GM18858 (cell line): ENCODE data around the gene TNNC1.

Source experiments
- ATAC-seq: cut with Tn5 transposase; IDR thresholded peaks from one replicate; pipeline ENCODE4 v1.9.1; 2021; ENCODE audit not compliant: unreplicated experiment

Gene TNNC1

DNA sequence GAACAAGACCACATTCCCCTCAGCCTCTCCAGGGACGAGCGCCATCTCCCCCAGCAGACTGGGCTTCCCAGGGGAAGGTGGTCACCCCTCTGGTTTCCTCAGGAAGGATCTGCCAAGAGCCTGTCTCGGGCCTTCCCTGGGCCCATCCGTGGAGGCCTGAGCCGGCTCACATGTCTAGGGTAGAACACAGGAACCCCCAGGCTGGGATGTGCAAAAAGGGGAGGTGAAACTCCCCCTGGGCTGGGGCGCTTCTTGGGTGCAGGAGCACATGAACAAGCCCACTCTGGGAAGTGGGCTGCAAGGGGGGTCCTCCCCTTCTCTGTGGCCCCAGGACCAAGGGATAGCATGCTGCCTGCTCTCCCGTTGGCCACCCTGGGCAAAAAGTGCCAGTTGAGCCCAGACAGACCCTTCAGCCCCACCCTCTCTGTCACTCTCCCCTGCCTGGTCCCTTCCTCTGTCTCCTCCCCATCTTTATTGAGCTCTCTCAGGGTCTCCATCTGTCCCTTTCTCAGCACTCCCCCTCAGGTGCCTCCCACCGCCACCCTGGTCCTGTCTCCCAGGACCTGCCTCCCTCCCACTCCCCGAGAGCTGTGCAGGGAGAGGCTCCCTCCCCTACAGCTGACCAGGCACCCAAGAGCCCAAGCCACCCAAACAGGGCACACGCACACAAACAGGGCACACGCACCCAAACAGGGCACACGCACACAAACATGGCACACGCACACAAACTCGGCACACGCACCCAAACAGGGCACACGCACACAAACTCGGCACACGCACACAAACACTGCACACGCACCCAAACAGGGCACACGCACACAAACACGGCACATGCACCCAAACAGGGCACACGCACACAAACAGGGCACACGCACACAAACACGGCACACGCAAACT, 9.8 kb downstream of the TNNC1 start:
- no peak for ATAC-seq

DNA sequence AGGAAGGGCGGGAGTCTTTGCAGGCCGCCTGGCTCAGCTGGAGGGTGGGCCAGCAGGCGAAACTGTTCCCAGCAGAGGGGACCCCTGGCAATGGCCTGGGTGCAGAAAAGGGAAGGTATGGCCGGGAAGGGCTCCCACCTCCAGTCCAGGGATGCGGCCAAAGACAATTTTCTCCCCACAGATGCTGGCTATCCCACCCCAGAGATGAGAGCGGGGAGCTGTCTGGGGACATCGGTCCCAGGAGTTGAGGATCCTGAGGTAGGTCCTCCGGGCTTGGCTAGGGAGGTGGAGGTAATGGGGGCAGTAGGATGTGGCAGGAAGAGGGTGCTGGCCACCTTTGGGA, 10.6 kb downstream of the TNNC1 start:
- no peak for ATAC-seq

GRCh38 chr3:52442409-52443267, 11.2 kb downstream of the TNNC1 start:
- ATAC-seq, result no peak

DNA sequence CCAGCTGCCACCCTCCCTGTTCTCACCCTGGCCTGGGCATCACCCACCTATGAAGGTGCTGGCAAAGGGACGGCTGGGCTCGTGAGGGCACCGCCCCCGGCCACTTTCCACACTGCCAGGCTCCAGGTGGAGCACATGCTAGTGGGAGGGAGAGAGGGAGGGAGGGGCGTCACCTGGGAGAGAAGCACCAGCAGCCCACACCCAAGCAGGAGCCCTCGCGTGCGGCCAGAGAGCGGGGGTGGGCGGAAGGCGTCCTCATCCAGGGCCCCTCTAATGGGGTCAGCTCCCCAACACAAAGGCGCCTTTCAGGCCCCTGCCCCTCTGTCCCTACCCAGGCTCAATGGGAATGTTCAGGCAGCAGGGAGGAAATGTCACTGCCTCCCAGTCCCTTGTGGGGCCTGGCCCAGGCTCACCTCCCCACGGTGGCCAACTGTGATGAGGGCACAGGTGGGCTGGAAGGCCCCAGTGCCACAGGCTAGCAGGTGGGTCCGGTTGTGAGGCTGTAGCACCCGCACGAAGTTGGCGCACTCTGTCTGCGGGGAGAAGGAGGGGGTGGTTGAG, 12.0 kb downstream of the TNNC1 start:
- no peak for ATAC-seq

- no peak for ATAC-seq
Measured at GRCh38 chr3:52441091-52441771, 12.6 kb downstream of the TNNC1 start.

DNA sequence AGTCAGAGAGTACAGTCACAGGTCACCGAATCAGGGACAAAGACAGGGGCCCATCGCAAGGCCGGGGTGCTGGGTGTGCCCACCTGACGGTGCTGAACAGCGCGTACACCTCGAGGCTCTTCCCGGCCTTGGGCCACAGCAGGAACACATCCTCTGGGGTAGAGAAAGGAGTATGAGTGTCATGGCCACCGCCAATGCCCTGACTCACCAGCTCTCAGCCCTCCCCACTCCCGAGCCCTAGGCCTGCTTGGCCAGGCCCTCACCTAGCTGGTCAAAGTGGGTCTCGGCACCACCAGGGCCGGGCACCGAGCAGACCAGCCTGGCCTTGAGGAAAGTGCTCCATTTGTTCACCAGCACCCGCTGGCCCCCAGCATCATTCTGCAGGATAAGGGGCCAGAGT, 13.2 kb downstream of the TNNC1 start:
- no peak for ATAC-seq

DNA sequence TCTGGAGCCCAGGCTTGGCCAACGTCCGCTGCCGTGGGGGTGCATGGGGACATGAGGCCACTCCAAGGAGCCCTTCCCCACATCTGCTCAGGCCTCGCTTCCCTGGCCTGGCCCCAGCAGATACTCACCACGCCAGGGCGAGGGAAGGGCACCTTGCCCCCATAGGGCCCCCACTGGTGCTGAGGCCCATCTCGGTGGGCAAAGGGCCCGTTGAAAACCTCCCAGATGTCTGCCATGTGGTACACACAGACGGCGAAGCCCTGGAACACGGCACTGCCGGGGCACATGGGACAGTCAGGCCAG, 13.6 kb downstream of the TNNC1 start:
- ATAC-seq, result no peak

DNA sequence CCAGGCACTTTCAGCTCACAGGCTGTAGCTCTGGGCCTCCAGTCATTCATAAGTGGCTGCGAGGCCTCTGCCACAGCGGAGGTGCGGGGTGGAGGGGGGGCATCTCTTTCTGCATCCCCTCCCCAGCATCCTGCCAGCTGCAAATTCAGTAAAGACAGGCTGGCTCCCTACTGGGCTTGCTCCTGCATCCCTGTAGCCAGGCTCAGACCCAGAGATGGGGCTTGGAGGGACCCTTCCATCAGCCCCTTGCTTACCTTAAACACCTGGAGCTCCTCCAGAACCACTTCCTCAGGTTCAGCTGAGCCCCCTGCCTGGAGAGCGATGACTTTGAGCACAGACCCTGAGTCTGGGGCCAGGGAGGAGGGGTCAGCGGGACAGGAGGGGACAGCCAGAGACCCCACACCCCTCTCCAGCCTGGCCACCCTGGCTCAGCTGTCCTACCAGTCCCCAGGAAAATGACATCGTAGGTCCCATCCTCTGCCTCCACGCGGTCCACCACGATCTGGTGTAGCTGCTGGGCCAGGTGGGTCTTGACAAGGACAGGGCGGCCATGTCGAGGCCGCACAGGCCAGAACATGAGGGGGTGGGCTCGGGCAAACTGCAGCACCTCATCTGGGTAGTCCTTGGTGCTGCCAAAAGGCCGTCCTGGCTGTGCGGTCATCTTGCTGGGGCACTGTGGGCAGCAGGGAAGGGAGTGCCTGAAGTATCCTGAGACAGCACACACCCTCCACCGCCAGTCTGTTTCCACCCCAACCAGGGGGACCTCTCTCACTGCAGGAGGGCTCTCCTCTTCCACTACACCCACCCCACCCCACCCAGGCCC, 14.2 kb downstream of the TNNC1 start:
- ATAC-seq, result no peak

DNA sequence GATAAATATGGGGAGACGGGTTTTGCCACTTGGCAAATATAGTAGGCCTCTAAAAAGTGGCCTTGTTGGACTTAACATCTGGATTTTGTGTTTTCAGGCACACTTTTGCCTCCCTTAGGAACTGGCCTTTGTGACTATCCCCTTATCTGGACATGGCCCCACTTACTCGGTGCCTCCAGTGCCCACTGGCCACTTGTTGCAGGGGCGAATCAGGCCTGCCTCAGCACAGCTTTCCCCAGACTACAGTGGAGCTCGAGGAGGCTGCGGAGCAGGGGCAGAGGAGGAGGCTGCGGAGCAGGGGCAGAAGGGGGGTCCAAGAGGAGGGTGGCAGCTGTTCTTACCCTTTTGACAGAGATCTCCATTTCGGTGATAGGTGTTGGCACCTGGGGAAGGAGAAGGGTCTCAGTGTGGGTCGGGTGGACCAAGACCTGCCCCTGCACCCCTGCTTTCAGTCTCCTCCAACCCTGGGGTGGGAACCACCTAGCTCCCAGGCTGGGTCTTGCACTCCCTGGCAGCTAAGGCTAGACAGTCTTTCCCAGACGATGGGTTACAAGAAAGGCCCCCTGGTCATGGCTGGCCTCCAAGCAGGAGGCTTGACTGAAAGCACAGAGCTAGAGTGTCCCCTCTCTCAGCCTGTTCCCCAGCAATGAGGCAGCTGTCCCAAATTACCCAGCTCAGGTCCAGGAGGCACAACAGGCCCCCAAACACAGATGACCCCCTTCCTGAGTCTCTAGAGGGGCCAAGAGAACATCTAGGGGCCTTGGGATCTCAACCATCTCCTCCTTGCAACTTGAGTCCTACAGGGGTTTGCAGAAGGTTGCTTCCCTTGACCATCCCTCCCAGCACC, 15.0 kb downstream of the TNNC1 start:
- ATAC-seq, result no peak

GRCh38 chr3:52438104-52438376, 15.8 kb downstream of the TNNC1 start:
- ATAC-seq, result no peak

- ATAC-seq, result no peak
Measured at GRCh38 chr3:52437326-52438103, 16.3 kb downstream of the TNNC1 start.

DNA sequence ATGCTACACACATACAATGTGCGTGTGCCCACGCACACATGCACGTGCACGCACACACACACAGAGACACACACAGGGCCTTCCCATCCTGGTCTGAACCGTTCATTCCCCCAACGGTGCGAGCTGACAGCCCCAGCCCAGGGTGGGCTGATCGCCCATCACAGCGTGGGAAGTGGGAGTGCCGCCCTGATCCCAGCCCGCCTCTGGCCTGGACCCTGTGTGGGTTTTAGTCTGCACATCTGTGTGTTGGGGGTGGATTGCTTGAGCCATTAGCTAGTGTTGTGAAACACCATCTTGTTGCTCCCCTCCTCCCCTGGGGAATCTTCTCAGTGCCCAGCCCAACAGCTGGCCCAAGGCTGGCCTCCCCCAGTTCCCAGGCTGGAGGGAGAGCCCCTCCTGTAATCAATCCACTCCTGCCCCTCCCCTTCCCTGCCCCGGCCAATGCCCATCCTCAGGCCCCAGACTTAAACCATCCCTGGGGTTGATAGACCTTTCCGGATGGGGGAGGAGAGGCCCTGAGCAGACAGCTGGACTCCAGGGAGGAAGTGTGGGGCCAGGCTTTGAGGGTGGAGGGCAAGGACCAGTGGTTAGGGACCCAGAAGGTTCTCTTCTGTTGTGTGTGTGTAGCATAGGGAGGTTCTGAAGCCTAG, 17.2 kb downstream of the TNNC1 start:
- ATAC-seq, result no peak

- ATAC-seq, result no peak
Measured at GRCh38 chr3:52435246-52436101, 18.4 kb downstream of the TNNC1 start.

DNA sequence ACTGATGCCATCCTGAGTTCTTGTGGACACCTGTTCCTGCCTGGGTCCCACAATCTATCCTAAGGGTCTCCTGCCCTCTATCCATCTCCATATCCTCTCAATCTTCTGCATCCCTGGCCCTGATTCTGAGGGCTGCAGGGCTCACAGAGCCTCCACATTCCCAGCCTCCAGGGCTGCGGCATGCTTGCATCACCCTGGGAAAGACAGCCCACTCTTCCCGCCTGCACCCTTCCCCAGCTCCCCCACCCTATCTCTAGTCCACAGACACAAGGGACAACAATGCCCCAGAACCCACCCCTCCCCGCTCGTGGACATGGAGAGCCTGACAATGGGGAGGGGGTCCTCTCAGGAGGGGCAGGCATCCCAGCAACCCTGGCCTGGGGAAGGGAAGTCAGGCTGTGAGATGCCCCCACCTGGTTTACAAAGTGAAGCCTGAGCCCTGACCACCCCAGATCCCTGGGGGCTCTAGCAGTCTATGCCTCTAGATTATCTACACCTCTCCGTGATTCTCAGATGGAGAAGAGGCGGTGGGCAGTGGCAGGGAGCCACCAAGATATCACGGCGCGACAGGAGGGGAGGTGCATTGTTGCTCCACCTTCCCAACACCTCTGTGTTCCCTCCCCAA, 19.2 kb downstream of the TNNC1 start:
- no peak for ATAC-seq

- ATAC-seq, result no peak
Measured at GRCh38 chr3:52433996-52434479, 19.8 kb downstream of the TNNC1 start.

GRCh38 chr3:52433328-52433995, 20.4 kb downstream of the TNNC1 start:
- no peak for ATAC-seq
